ENCODE measurements around the gene HSD17B14.

The HSD17B14 gene

DNA sequence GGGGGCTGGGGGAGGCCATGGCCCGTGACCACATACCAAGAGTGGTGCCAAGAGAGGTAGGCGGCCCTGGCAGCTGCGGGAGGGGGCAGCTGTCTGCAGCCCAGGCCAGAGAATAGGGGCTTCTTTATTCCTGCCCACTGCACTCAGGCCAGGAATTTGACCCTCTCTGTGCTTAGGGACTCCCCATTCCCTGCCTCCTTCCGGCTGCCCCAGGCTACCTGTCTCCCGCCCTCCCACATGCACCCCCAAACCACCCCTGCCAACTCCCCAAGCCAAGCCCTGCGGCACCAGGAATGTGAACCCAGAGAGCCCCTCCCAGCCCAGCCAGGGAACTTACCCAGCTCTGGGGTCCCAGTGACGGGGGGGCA, 31.4 kb upstream of the HSD17B14 start:
- in situ Hi-C loops (cut with MboI; ENCODE audit: low sequenced_read_pairs), result no loop called here

DNA sequence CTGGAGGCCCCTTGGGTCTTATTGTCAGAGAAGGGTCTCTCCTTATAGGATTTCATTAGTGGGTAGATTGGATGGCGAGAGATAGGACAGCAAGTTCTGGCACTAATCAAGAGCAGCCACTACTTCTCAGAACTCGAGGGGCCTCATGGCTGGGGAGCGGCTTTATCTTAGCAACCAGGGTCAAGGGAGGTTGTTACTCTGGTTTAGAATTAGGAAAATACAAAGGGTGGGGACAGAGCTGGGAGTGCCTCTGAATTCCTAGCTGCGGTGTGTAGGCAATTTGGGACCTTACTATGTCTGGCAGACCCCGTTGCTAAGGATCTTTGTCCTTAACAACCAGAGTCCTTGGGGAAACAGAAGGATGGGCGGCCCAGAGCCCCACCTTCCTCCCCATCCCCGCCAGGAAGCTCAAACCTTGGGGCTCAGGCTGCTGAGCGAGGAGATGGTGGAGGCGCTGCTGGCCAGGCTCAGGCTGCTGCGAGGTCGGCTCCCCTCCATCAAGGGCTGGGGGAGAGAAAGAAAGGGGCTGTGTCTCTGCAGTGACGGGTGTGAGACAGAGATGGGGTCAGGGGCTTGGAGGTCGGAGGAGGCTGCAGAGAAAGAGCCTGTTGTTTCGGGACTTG, 30.9 kb upstream of the HSD17B14 start:
- in situ Hi-C loops (cut with MboI; ENCODE audit: low sequenced_read_pairs), result no loop called here

- in situ Hi-C loops (cut with MboI; ENCODE audit: low sequenced_read_pairs), result no loop called here
These were observed 30.4 kb upstream of the HSD17B14 start for GRCh38 chr19:48866692-48867091.

DNA sequence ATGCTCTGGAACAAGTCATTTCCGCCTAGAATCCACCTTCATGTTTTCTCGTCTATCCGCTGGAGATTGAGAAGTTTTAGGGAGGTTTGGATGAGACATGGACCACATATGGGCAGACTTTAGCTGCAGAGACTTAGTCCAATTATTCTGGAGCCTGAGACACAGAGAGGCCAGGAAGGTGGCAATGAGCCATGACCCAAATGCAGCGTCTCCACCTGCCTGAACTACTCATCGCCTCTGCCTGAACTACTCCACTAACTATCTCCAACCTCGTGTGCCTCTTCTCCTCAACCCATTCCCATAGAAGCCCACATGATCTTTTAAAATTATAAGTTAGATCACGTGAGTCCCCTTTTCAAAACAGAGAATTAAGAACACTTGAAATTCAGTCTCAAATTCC, 26.5 kb upstream of the HSD17B14 start:
- in situ Hi-C loops (cut with MboI; ENCODE audit: low sequenced_read_pairs), result no loop called here

- in situ Hi-C loops (cut with MboI; ENCODE audit: low sequenced_read_pairs), result no loop called here
These were observed 25.0 kb upstream of the HSD17B14 start for GRCh38 chr19:48861313-48861712.

DNA sequence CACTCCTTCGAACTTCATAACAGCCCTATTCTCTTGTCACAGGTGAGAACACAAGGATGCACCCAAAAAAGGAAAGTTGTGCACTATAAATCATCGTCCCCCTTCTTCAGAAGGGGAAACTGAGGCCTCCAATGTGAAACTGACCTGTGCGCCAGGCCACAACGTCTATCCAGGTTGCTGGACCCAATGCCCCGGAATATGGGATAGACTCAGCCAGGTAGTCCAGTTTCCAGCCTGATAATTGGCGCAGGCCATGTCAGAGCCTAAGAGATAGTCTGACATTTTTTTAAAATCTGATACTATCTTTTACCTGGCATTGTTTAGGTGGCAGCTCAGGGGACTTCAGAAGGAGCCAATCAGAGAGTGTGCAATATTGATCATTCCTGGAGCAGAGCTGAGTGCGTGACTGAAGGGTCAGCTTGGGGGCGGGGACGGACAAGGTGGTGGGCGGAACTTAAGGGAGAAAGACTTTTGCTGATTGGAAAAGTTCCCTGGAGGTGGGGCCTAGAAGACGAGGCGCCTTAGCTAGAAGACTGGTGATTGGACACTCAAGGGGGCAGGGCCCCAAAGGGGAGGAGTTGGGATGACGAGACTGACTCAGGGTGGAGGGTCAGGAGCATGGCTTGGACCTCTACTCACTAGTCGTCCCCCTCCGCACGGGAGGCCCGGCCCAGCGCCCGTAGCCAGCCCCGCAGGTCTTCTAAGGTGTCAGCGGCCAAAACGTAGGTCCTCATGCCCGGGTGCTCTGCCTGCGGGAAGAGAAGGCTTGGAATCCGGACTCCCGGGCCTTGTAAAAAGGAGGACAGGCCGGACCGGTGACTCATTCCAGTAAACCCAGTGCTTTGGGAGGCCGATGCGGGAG, 23.7 kb upstream of the HSD17B14 start:
- in situ Hi-C loops (cut with MboI; ENCODE audit: low sequenced_read_pairs), result no loop called here

- in situ Hi-C loops (cut with MboI; ENCODE audit: low sequenced_read_pairs), result no loop called here
These were observed 22.9 kb upstream of the HSD17B14 start for GRCh38 chr19:48858984-48859710.

GRCh38 chr19:48856921-48857320, 20.6 kb upstream of the HSD17B14 start:
- in situ Hi-C loops (cut with MboI; ENCODE audit: low sequenced_read_pairs), result no loop called here

GRCh38 chr19:48854103-48854502, 17.8 kb upstream of the HSD17B14 start:
- in situ Hi-C loops (cut with MboI; ENCODE audit: low sequenced_read_pairs), result no loop called here

DNA sequence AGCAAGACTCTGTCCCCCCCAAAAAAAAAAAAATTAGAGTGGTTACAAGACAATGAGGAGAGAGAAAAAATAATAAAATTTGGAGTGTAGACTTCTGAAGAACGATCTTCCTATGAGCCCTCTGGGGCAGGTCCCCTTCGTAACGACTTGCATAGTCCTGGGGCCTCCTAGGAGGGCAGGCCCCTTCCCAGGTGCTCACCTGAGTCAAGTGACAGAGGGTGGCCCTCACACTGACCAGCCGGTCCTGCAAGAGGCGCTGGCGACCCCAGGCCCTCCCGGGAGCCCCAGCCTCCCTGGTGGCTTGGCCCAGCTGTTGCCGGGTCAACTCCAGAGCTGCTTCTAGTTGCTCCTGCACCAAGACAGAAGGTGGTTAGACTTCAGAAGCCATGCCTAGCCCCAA, 17.2 kb upstream of the HSD17B14 start:
- in situ Hi-C loops (cut with MboI; ENCODE audit: low sequenced_read_pairs), result no loop called here

DNA sequence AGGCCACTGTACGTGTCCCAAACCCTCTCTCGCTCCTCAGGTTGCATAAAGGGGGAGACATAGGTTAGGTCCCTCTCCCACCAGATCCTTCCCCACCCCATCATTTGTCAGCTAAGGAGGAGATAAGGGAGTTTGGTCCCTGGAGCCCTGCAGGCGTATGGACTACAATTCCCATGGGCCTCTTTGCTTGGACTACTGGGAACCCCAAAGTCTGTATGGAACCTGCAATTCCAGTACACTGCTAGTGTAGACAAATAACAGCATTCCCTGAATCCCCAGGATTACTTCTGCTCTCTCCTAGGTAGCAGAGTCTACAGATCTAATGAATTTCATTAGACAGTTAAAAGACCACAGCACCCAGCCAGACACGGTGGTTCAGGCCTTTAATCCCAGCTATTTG, 16.0 kb upstream of the HSD17B14 start:
- in situ Hi-C loops (cut with MboI; ENCODE audit: low sequenced_read_pairs), result no loop called here

DNA sequence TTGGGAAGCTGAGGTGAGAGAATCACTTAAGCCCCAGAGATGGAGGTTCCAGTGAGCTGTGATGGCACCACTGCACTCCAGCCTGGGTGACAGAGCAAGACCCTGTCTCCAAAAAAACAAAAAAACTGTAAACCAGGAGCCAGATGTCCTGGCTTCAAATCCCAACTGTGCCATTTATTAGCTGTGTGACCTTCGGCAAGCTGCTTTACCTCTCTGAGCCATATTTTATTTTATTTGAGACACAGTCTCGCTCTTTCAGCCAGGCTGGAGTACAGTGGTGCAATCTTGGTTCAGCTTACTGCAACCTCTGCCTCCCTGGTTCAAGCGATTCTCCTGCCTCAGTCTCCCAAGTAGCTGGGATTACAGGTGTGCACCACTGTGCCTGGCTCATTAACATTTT, 10.4 kb upstream of the HSD17B14 start:
- in situ Hi-C loops (cut with MboI; ENCODE audit: low sequenced_read_pairs), result loop anchor here (25.0 kb wide), 1 partner anchor 334 kb away; the partner anchor contains the start of gene LMTK3

GRCh38 chr19:48845384-48845783, 9.1 kb upstream of the HSD17B14 start:
- in situ Hi-C loops (cut with MboI; ENCODE audit: low sequenced_read_pairs), result loop anchor here (25.0 kb wide), 1 partner anchor 333 kb away; the partner anchor contains the start of gene LMTK3

GRCh38 chr19:48844472-48844871, 8.2 kb upstream of the HSD17B14 start:
- in situ Hi-C loops (cut with MboI; ENCODE audit: low sequenced_read_pairs), result loop anchor here (25.0 kb wide), 1 partner anchor 332 kb away; the partner anchor contains the start of gene LMTK3

GRCh38 chr19:48842789-48843162, 6.5 kb upstream of the HSD17B14 start:
- in situ Hi-C loops (cut with MboI; ENCODE audit: low sequenced_read_pairs), result loop anchor here (25.0 kb wide), 1 partner anchor 330 kb away; the partner anchor contains the start of gene LMTK3

DNA sequence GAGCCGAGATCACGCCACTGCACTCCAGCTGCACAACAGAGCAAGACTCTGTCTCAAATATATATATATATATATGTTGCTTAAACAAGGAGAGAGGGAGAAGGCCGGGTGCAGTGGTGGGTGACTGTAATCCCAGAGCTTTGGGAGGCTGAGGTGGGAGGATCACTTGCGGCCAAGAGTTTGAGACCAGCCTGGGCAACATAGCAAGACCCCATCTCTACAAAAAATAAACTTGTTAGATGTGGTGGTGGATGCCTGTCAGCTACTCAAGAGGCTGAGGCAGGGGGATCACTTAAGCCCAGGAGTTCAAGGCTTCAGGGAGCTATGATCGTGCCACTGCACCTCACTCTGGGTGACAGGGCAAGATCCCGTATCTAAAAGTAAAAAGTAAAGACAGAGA, 5.3 kb upstream of the HSD17B14 start:
- in situ Hi-C loops (cut with MboI; ENCODE audit: low sequenced_read_pairs), result loop anchor here (25.0 kb wide), 1 partner anchor 329 kb away; the partner anchor contains the start of gene LMTK3

- in situ Hi-C loops (cut with MboI; ENCODE audit: low sequenced_read_pairs), result loop anchor here (25.0 kb wide), 1 partner anchor 329 kb away; the partner anchor contains the start of gene LMTK3
These were observed 4.8 kb upstream of the HSD17B14 start for GRCh38 chr19:48841047-48841446.

- in situ Hi-C loops (cut with MboI; ENCODE audit: low sequenced_read_pairs), result loop anchor here (10.0 to 25.0 kb wide), 2 partner anchors 193 to 325 kb away; partner anchors contain the start of genes CA11 and LMTK3
These were observed 1.4 kb upstream of the HSD17B14 start for GRCh38 chr19:48837687-48838086.

DNA sequence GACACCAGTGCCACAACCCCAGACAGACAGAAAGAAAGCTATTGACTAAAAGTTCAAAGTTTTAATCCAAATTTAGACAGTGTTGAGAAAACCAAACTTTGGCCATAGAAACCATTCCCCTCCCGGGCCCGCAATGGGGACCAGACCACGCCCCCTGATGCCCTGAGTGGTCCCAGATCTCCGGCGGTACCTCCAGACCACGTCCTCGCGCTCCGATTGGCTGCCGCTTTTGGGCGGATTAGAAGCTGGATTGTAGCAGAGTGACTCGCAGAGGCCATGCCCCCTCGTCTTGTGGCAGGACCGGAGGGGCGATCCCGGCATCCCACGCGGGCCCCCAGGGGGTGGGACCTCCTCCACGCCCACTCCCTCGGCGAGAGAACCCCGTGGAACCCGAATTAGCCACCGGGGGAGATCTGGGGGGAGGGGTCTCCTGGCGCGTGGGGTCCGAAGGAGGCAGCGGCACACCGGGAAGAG, 797 bp upstream of the HSD17B14 start:
- in situ Hi-C loops (cut with MboI; ENCODE audit: low sequenced_read_pairs), result loop anchor here (10.0 to 25.0 kb wide), 2 partner anchors 192 to 325 kb away; partner anchors contain the start of genes CA11 and LMTK3

DNA sequence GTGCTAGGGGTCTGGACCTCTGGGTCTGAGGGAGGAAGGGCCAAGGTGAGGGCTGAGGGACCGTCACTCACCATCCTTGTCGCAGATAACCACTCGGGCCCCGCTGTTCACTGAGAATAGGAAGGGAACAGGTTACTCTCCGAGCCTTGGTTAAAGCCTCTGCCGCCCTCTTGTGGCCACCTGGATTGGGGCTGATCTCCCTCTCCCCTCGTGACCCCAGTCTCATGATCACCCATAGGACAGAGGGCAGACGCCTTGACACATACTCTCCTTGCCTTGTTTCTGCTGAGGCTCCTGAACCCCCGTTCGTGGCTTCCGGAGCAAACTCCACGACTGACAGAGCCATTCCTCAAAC, 580 bp downstream of the HSD17B14 start:
- in situ Hi-C loops (cut with MboI; ENCODE audit: low sequenced_read_pairs), result loop anchor here (10.0 to 25.0 kb wide), 2 partner anchors 191 to 323 kb away; partner anchors contain the start of genes CA11 and LMTK3

DNA sequence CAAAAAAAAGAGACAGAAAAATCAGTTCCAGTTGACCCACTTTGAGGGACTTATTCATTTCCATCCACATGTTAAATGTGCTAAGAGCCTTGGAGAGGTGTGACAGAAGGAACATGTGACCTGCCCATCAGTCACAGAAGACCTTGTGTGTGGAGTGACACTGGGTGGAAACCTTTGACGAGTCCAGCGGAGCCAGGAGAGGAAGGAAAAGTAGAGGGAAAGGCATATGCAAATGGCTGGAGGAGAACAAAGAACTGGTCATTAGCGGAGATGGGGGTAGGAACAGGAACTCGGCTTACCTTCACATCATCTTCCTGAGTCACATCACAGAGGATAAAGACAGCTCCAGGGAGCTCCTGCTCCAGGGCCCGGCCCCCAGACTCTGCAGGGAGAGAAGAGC, 2.3 kb downstream of the HSD17B14 start:
- in situ Hi-C loops (cut with MboI; ENCODE audit: low sequenced_read_pairs), result loop anchor here (10.0 to 25.0 kb wide), 2 partner anchors 189 to 322 kb away; partner anchors contain the start of genes CA11 and LMTK3
